Measurements from ENCODE around the gene GNB1. TPM values are rescaled to one million over a fixed set of nuclear protein-coding genes. Genes with fewer than 3 reads are reported as not detected.

Gene GNB1
- polyA plus RNA-seq, 1 of the 3 experiments (the other 2 are of a cell fraction): 355 TPM

DNA sequence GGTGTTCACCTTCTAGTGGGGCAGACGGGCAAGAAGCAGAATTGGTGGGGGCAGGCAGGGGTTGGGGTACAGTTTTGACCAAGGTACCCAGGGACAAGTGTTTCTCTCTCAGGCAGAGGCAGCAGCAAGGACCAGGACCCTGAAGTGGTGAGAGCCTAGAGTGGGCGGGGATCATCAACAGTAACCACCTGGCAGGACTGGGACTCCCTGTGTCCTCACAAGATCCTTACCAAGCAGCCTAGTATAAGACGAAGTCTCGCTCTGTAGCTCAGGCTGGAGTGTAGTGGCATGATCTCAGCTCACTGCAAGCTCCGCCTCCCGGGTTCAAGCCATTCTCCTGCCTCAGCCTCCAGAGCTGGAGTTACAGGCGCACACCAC is 109.4 kb downstream of the GNB1 start:
- Histone ChIP-seq H3K4me2 (no peak overlapping the region), H3K27me3 (ENCODE audit: insufficient read depth) (no peaks in the 10 kb centered on the region), H3K4me1 (ENCODE audit: control insufficient read depth in 1 of 2, insufficient read depth in 2 of 2, low read depth in 1 of 2, low read length in 1 of 2) (peaks cover 4 to 31% of the 10 kb centered on the region in 2 experiments; a peak in 2 of 4 replicates), H3K9me3 (no peaks in the 10 kb centered on the region), H3K9me2 (no peaks in the 10 kb centered on the region), H3K36me3 (replicated peaks in 1 of 2; ENCODE audit: control insufficient read depth in 1 of 2, insufficient read depth in 2 of 2, low read length in 1 of 2) (peaks cover 12 to 21% of the 10 kb centered on the region in 2 experiments), H3K79me2 (ENCODE audit: insufficient read depth) (peaks cover 27% of the 10 kb centered on the region), H3K4me3 (ENCODE audit: low read depth in 2 of 2, low read length in 1 of 2) (no peak overlapping the region), H3K9ac (no peak overlapping the region), H4K20me1 (ENCODE audit: insufficient read depth) (0 out of 2 replicates have a peak, but pooled peaks cover 14% of the 10 kb centered on the region), H2AFZ (ENCODE audit: low read depth) (no peak overlapping the region), H3K27ac (ENCODE audit: low read depth in 2 of 2, low read length in 1 of 2) (peak overlapping the region in 1 of 2 experiments; percentile 78; a peak in 2 of 4 replicates), H3F3A (replicated peaks; ENCODE audit: insufficient read depth) (peaks cover 41% of the 10 kb centered on the region)
- ChIA-PET CTCF (interaction anchor here (2.2 kb wide), 1 partner anchor 124 kb away, joined by 8 read pairs; no protein-coding TSS in a partner anchor), POLR2A (no interaction called here)
- no peak for DNase-seq
- TF ChIP-seq EP300 (IDR thresholded peaks at IDR 0.05; ENCODE audit: borderline replicate concordance in 1 of 2, low read depth in 1 of 2, low read length in 1 of 2) (0 out of 4 replicates have a peak, but pooled peaks of 1 of the 2 experiments have one; percentile 2), FOXJ3 (CRISPR knock-in tag; IDR thresholded peaks at IDR 0.05) (no peak)
- 93% methylated on average over 7 of the region's 7 CpGs for WGBS (ENCODE audit: low lambda C conversion rate)

DNA sequence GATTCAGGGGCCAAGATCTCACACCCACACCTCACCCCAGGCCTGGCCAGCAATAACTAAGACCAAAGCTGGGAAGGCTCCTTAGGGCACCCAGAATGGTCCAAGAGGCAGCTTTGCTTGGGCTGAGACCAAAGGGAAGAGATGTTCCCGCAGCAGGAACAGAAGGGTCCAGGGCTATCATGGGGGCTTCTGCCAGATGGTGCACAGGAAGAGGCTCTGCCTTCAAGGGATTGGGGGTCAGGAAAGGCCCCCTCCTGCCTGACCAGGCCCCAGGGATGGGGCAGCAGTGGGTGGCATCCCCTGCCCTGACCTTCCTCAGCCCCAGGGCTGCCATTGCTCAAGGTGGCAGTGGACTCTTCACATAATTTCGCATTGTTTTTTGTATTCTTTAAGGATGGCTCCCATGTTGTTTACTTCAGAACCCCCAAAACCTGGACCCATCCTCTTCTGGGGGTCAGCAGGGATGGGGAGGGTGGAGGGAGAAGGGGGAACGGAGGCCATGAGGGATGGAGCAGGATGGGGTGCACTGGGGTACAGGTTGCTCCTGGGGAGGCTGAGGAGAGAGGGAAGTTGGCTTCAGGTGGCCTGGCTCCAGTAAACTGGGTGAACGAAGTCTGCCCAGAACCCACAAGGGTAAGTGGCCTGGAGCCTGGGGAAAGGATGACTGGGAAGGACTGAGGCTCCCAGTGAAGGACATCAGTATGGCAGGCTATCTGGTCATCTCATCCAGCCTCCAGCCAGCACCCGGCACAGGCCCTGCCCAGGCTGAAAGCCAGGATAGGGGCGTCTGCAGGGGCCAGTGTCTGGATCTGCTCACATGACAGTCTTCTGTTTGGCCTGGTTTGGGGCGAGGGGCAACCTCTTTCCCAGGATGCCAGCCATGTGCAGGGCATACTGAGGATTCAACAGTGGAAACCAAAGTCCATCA is 110.0 kb downstream of the GNB1 start:
- Histone ChIP-seq H3K4me1 (ENCODE audit: control insufficient read depth in 1 of 2, insufficient read depth in 2 of 2, low read depth in 1 of 2, low read length in 1 of 2) (peaks cover 4 to 32% of the 10 kb centered on the region in 2 experiments; a peak in 2 of 4 replicates), H3K36me3 (replicated peaks in 1 of 2; ENCODE audit: control insufficient read depth in 1 of 2, insufficient read depth in 2 of 2, low read length in 1 of 2) (peaks cover 6 to 15% of the 10 kb centered on the region in 2 experiments), H3F3A (replicated peaks; ENCODE audit: insufficient read depth) (peaks cover 34% of the 10 kb centered on the region), H3K9me3 (no peaks in the 10 kb centered on the region), H4K20me1 (ENCODE audit: insufficient read depth) (peaks cover 18% of the 10 kb centered on the region), H3K4me2 (no peak overlapping the region), H3K9ac (no peak overlapping the region), H3K9me2 (no peaks in the 10 kb centered on the region), H3K27ac (ENCODE audit: low read depth in 2 of 2, low read length in 1 of 2) (peak overlapping the region in 1 of 2 experiments; percentile 78; a peak in 2 of 4 replicates), H2AFZ (ENCODE audit: low read depth) (no peak overlapping the region), H3K79me2 (ENCODE audit: insufficient read depth) (peaks cover 29% of the 10 kb centered on the region), H3K4me3 (ENCODE audit: low read depth in 2 of 2, low read length in 1 of 2) (no peak overlapping the region), H3K27me3 (ENCODE audit: insufficient read depth) (no peaks in the 10 kb centered on the region)
- TF ChIP-seq GATA2 (CRISPR knock-in tag; IDR thresholded peaks at IDR 0.05) (peak; percentile 41), RCOR1 (IDR thresholded peaks at IDR 0.05; ENCODE audit: low read length) (0 out of 2 replicates have a peak, but pooled peaks have one; percentile 11), TAF1 (IDR thresholded peaks at IDR 0.05; ENCODE audit: borderline replicate concordance, low read depth, low read length) (no peak), EP300 (IDR thresholded peaks at IDR 0.05; ENCODE audit: borderline replicate concordance in 1 of 2, low read depth in 1 of 2, low read length in 1 of 2) (peak in 1 of 2 experiments; percentile 23; a peak in 1 of 4 replicates)
- TF ChIP-seq, protein P1, sequence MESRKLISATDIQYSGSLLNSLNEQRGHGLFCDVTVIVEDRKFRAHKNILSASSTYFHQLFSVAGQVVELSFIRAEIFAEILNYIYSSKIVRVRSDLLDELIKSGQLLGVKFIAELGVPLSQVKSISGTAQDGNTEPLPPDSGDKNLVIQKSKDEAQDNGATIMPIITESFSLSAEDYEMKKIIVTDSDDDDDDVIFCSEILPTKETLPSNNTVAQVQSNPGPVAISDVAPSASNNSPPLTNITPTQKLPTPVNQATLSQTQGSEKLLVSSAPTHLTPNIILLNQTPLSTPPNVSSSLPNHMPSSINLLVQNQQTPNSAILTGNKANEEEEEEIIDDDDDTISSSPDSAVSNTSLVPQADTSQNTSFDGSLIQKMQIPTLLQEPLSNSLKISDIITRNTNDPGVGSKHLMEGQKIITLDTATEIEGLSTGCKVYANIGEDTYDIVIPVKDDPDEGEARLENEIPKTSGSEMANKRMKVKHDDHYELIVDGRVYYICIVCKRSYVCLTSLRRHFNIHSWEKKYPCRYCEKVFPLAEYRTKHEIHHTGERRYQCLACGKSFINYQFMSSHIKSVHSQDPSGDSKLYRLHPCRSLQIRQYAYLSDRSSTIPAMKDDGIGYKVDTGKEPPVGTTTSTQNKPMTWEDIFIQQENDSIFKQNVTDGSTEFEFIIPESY (IDR thresholded peaks at IDR 0.05; ENCODE audit: borderline replicate concordance, low read depth): no peak
- POLR2A ChIA-PET: no interaction called here
- DNase-seq: peak; percentile 78
- WGBS (ENCODE audit: low lambda C conversion rate): 71% methylated on average over 5 of the region's 7 CpGs
- CTCF ChIA-PET: interaction anchor here (5.6 kb wide), 1 partner anchor 126 kb away, joined by 54 read pairs; no protein-coding TSS in a partner anchor
